SH-SY5Y (cell line): Measurements from ENCODE around the gene GPR39.

Experiments
- GATA2 ChIP-seq: IDR thresholded peaks from 2 replicates; pipeline ENCODE4 v1.6.1; 2011; ENCODE audit warnings: mild to moderate bottlenecking, low read depth, low read length
- GATA3 ChIP-seq: IDR thresholded peaks from 2 replicates; pipeline ENCODE4 v1.6.1; 2011; ENCODE audit warnings: low read depth, mild to moderate bottlenecking, low read length, moderate library complexity

DNA sequence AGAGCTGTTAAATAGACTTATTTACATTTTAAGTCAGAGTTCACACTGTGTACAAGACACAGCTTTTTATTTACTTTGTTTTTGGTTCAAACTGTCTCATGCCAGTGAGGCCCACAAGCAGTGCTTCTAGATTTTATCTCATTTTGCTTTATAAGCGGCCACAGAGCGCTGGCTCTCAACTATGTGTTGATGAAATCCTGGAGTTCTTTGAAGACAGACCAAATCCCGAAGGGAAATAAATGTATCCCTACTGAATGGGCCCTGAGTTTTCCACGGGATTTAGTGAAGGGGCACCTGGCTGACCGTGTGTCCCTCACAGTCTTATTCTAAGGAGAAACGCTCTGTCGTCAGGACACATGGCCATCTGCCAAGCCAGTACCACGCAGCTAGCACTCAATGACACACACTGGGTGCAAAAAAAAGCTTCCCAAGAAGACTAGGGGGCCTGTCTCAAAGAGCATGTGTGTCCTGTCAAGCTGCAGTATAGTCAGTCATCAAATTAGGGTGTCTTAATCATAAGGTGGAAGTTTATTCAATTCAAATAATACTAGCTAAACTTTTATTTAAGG is 230.0 kb downstream of the GPR39 start:
- TF ChIP-seq GATA2 (peak; percentile 78), GATA3 (peak; percentile 54; the same call in 1 of the 2 replicates)
